GM18505 (cell line): ENCODE data around the gene RGS7.

Experiments
- ATAC-seq: cut with Tn5 transposase; IDR thresholded peaks from one replicate; pipeline ENCODE4 v1.9.1; 2021; ENCODE audit not compliant: unreplicated experiment
- POLR2A ChIP-seq: IDR thresholded peaks from 4 replicates; pipeline ENCODE4 v1.6.1; 2011; ENCODE audit warnings: borderline replicate concordance; ENCODE audit not compliant: insufficient read depth, insufficient read length; ENCODE audit errors: extremely low read depth

Gene RGS7

DNA sequence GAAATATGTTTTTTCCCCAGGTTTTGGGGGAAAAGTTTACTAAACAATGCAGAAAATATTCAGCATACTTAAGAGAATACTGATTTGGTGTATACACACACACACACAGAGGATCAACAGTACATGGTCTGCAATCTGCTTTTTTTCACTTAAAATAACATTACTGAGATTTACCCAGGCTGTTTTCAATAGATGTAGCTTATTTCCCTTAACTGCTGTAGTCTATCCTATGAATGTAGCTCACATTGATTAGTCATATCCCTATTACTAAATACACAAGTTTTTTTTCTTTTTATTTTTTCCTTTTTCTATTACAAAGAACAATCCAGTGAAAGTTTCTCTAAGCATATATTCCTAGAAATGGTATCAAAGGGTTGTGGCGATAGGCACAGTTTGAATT lies 478.4 kb downstream of the RGS7 start:
- no peak for TF ChIP-seq POLR2A
- no peak for ATAC-seq

DNA sequence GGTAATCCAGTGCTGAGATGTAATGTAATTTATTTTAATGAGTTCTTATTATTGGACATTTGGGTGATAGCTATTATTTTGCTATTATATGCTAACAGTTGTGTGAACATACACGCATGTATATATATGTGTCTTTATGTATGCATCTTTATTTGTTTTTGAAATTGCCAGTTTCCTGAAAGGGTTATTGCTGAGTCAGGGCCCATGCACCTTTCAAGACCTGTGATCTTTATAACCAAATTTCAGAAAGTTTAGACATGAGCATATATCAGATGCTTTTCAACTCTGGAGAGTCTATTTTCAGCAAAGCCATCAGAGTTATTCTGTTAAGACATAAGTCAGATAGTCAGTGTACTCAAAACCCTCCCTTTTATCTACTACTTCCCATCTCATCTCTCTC lies 479.4 kb downstream of the RGS7 start:
- no peak for TF ChIP-seq POLR2A
- ATAC-seq = no peak

DNA sequence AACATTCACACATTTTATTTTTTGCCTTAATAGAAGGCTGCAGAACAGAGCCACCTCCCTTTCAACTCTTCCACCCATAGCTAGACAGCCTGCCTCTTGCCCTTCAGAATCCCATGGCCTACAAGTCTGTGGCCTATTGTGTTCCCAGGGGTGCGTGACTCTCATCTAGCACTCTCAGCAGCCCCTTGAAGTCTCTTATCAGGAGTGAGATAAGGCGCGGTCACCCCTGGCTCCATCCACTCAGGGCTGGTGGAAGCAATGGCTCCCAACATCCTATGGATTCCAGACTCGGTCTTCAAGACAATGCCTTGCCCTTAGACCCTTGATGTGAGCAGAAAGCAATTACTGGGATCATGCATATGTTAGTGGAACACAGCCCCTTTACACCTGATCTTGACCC lies 480.9 kb downstream of the RGS7 start:
- ATAC-seq = no peak
- no peak for TF ChIP-seq POLR2A

DNA sequence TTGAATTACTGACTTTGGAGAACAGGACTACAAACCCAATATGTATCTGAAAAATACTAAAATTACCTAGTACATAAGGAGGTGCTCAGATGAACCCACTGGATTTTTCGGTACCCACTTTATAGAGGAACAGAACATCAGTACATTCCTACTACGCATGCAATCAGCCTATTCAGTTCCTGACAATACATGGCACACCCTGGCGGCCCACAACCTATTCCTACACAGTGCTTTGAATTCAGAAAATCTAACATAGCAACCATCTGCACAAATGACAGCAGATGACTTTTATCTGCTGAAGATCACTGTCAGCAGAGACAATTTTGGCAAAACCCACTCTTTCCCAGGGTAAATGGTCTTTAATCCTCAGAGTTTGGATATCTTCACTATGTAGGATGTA lies 487.9 kb downstream of the RGS7 start:
- no peak for TF ChIP-seq POLR2A
- no peak for ATAC-seq

DNA sequence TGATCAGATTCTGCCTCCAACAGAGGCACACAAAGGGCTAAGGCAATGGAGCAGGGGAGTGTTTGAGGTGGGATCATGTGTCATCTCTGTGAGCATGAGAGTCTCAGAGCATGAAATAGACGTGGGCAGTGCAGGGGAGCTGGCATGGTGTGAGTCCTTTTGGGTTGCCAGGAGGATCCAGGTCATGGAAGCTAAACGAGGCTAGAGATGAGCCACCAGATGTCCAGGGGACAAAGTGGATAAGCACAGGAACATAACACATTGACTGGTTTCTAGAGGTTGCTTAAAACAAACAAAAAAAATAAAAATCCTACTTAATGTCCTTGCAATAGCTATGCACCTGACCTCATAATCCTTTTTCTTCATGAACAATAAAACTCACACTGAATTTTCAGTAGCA lies 490.3 kb downstream of the RGS7 start:
- no peak for TF ChIP-seq POLR2A
- ATAC-seq = no peak

DNA sequence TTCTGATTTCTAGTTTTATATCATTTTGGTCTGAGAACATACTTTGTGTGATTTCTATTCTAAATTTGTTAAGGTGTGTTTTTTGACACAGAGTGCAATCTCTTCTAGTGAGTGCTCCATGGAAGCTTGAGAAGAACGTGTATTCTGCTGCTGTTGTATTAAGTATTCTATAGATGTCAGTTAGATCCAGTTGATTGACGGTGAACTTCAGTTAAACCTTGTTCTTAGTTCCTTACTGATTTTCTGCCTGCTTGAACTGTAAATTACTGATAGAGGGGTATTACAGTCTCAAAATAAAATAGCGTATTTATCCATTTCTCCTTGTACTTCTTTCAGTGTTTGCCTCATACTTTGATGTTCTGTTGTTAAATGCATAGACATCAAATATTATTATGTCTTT lies 497.0 kb downstream of the RGS7 start:
- no peak for ATAC-seq
- TF ChIP-seq POLR2A = no peak

DNA sequence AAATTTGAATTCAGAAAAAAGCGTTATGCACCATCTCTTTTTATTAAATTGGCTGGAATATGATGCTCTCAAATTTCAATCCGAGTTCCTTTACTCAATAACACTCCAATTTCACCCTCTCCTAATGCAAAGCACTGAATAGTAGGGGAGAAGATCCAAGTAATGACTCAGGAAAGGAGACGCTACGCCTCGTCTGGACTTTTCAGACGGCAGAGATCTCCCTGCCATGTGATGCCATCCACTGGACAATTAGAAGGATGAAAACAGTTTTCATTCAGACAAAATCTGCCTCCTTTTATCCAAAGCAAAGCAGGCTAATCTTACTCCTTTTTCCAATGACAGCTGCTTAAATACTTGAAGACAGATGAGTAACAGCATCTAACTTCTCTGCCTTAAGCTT lies 502.6 kb downstream of the RGS7 start:
- TF ChIP-seq POLR2A = no peak
- no peak for ATAC-seq

DNA sequence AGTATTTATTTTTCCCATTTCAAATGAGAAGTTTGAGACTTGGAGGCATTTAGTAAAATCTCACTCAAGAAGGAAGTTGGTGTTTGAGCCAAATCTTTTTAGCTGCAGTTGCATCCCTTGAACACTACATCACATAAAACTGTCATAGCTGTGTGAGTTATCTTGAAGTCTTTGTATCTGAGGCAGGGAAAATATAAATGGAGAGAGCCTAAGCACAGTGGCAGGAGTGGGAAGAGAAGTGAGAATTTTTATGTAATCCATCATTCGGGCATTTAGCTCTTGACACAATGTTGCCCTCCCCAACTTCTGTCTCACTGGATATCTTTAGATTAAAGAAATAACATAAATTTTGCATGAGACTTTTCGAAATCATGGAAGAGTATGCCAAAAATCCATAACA lies 509.7 kb downstream of the RGS7 start:
- TF ChIP-seq POLR2A = no peak
- no peak for ATAC-seq

DNA sequence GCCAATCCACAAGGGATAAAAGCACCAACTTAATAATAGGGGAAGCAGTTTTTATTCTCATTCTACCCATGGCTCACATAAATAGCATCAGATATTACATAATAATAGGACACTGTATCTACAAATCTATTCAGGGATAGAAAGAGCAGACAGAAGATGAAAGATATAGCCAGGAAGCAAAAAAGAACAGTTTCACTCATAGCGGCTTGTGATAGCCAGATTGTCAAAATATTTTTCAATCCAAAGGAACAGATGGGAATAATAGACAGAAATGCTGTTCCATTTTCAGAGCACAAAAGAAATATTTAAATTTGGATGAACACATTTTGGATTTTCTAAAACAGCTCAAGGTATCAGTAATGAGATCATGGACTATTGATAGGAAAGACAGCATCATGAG lies 512.5 kb downstream of the RGS7 start:
- no peak for TF ChIP-seq POLR2A
- no peak for ATAC-seq

DNA sequence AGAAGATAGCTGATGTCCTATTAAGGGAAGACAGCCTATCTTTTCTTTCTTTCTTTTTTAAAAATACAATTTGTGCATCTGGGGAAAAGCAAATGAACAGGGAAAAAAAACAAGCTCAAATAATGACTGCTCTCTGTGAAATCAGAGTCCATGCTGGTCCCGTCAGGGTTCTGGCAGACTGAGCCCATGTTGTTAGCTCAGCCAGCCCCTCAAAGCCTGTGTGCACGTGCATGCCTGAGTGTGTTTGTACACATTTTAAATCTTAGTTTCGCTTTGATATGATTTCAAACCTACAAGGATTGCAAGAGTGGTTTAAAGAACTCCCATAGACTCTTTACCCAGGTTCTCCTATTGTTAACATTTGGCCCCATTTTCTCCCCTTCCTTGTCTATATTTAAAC lies 513.2 kb downstream of the RGS7 start:
- no peak for TF ChIP-seq POLR2A
- ATAC-seq = no peak

DNA sequence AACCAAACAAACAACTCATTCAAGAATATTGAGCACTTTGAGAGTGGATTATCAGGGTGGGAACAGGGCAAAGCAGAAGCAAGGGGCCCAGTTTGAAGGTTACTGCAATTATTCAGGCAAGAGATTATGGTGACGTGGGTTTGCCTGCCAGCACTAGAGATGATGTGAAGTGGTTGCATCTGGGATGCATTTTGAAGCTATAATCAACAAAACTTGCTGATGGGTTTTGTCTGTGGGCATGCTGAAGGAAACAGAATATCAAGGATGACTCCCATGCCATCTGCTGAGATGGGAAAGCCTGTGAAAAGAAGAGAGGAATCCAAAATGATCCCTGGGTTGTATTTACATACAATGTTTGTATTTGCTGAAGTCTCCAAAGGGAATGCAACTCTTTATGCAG lies 520.7 kb downstream of the RGS7 start:
- ATAC-seq = no peak

DNA sequence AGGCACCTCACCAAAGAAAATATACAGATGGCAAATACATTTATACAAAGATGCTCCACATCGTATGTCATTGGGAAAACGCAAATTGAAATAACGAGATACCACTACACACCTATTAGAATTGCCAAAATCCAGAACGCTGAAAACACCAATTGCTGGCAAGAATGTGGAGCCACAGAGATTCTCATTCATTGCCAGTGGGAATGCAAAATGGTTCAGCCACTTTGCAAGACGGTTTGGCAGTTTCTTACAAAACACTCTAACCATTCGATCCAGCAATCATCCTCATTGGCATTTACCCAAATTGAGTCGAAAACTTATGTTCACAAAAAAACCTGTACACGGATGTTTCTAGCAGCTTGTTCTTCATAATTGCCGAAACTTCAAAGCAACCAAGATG lies 521.7 kb downstream of the RGS7 start:
- ATAC-seq = no peak
- TF ChIP-seq POLR2A = no peak

More for the DNA sequence above, 520.7 kb downstream of the RGS7 start:
- TF ChIP-seq POLR2A = no peak

DNA sequence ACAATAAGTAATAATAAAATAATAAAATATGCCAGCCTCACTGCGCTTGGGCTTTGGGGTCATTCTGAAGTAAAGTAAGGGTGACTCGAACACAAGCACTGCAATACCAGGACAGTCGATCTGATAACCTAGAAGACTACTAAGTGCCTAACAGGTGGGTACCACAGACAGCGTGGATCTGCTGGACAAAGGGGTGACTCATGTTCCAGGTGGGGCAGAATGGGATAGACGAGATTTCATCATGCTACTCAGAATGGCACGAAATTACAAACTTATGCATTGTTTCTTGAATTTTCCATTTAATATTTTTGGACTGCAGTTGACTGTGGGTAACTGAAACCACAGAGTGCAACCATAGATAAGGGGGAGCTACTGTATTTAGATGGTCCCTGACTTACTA lies 523.9 kb downstream of the RGS7 start:
- no peak for ATAC-seq
- no peak for TF ChIP-seq POLR2A

DNA sequence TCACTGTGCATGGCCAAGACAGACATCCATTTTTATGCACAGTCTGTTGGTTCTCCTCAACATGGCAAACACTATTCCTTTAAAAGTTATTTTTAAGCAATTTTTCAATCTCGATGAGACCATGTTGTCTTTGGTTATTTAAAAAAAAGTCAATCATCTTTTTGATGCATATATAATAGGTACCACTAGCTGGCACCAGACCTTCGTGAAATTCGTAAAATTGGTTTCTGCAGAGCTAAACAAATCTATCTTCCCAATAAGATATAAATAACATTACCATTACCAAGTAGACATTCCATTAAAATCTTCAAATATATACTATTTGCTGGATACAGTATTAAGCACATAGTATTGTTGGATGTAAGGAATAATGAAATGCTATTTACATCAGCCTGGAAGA lies 525.1 kb downstream of the RGS7 start:
- no peak for ATAC-seq
- no peak for TF ChIP-seq POLR2A

DNA sequence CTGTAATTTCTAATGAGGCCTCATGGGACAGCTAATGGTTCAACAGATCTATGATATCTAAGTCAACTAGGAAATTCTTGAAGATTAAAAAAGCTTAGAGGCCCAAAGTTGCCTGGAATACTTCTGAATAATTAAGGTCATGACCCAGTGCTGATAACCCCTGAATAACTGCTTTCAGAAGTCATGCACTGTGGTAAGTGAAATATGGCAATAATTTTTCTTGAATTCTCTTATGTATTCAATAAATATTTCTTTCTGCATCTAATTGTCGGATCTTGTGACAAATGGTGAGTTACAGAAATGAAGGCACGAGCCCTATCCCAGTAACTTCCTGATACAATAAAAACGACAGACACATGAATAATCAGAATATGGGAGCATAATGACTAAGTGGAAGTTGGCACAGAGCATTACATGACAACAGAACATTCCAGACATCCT lies 525.8 kb downstream of the RGS7 start:
- no peak for TF ChIP-seq POLR2A
- ATAC-seq = no peak

DNA sequence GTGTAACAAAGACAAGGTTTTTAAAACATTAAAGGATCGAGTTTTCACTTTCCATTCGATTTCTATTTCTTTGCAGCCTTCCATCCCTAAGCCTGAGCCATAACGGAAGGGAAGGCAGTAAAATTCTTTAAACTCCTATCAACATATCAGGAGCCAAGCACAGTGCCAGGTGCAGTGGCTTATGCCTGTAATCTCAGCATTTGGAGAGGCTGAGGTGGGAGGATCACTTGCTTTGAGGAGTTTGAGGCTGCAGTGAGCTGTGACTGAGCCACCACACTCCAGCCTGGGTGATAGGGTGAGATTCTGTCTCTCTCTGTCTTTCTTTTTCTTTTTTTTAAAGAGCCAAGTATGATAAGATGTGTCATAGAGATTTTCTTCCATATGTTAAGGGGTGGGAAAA lies 527.5 kb downstream of the RGS7 start:
- ATAC-seq = no peak
- no peak for TF ChIP-seq POLR2A

DNA sequence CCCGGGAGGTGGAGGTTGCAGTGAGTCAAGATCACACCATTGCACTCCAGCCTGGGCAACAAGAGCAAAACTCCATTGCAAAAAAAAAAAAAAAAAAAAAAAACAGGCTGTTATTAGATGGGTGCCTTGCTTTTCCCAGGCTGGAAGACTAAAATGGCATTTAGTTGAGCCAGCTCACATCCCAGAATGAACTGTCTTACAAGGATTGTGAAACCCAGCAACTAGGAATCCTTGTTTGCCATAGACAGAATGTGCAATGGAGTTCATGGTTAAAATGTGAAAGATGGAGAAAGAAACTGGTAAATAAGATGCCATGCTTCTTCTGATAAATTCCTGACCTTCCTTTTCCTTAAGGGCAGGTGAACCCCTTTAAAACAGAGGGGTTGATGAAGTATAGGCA lies 529.2 kb downstream of the RGS7 start:
- ATAC-seq = no peak
- no peak for TF ChIP-seq POLR2A

DNA sequence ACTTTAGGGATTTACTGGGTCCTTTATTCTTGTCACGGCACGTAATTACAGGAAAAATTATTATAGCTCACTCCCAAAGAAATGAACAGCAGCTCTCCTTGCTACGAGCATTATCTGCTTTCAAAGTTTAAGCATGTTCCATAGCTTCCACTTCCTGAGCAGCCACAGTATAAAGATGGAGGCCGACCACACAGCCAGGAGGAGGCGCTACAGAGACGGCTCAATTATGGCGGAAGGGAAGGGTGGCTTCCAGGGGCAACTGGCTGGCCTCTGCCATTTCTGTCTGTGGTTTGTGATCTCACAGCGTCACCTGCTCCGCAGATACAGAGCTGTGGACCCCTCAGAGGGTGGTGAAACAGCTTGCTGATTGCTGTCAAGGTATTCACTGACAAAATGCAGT lies 532.8 kb downstream of the RGS7 start:
- no peak for TF ChIP-seq POLR2A
- no peak for ATAC-seq
